SU-DHL-6 (cell line): ENCODE results near the gene LAMTOR5.

Experiments used
- H2AFZ ChIP-seq: fragments of 200-600 bp; sonication (generic); 2 replicates; pipeline ENCODE4 v1.6.1; 2014; ENCODE audit warnings: low read depth, mild to moderate bottlenecking, moderate library complexity, mixed read lengths, antibody characterized with exemption, low read length; ENCODE audit not compliant: severe bottlenecking
- H3F3A ChIP-seq: fragments of 200-600 bp; shearing (Covaris generic); 2 replicates; pipeline ENCODE4 v1.6.0; 2016; ENCODE audit warnings: antibody characterized with exemption, mild to moderate bottlenecking; ENCODE audit not compliant: insufficient read depth
- H3K27ac ChIP-seq: fragments of 200-600 bp; sonication (generic); 2 replicates; pipeline ENCODE4 v1.5.1; 2016; ENCODE audit warnings: low read depth, mild to moderate bottlenecking, low read length, moderate library complexity, mixed read lengths
- H3K27me3 ChIP-seq: fragments of 200-600 bp; sonication (generic), shearing (Covaris generic); 2 replicates; pipeline ENCODE4 v1.6.0; 2014; ENCODE audit warnings: mild to moderate bottlenecking, low read length
- H3K36me3 ChIP-seq: fragments of 200-600 bp; sonication (generic); 2 replicates; pipeline ENCODE4 v1.6.1; 2014; ENCODE audit warnings: mild to moderate bottlenecking, low read length, mixed read lengths
- H3K4me2 ChIP-seq: fragments of 300-600, 200-600 bp; shearing (Covaris generic), sonication (generic); 2 replicates; pipeline ENCODE4 v1.6.0; 2014; ENCODE audit warnings: low read length, low read depth, mild to moderate bottlenecking; ENCODE audit not compliant: poor library complexity, severe bottlenecking
- H3K4me3 ChIP-seq: fragments of 200-600 bp; sonication (generic); 2 replicates; pipeline ENCODE4 v1.5.1; 2014; ENCODE audit warnings: antibody characterized with exemption, low read length, mild to moderate bottlenecking, mixed read lengths; ENCODE audit not compliant: insufficient read depth, poor library complexity, severe bottlenecking
- H3K79me2 ChIP-seq: fragments of 200-600 bp; sonication (generic); 2 replicates; pipeline ENCODE4 v1.6.1; 2014; ENCODE audit warnings: mild to moderate bottlenecking, low read length, moderate library complexity; ENCODE audit not compliant: insufficient read depth
- H3K9ac ChIP-seq: fragments of 200-600 bp; sonication (generic); 2 replicates; pipeline ENCODE4 v1.7.0; 2014; ENCODE audit warnings: mild to moderate bottlenecking, low read length
- H3K9me2 ChIP-seq: fragments of 200-600 bp; sonication (generic); replicated peaks from 2 replicates; pipeline ENCODE4 v1.6.1; 2014; ENCODE audit warnings: low read length; ENCODE audit not compliant: insufficient read depth
- H3K9me3 ChIP-seq: fragments of 200-600 bp; sonication (generic); 2 replicates; pipeline ENCODE4 v1.6.1; 2014; ENCODE audit warnings: low read length, mixed read lengths; ENCODE audit not compliant: insufficient read depth
- H4K20me1 ChIP-seq: fragments of 200-600 bp; sonication (generic); 2 replicates; pipeline ENCODE4 v1.6.1; 2014; ENCODE audit warnings: low read depth, mild to moderate bottlenecking, antibody characterized with exemption, low read length, moderate library complexity, mixed read lengths
- EZH2phosphoT487 ChIP-seq: fragments of 200-600 bp; sonication (generic), shearing (Covaris generic); conservative IDR thresholded peaks from 2 replicates; pipeline ENCODE4 v1.6.1; 2018; ENCODE audit warnings: mild to moderate bottlenecking, antibody characterized with exemption, low read length, moderate library complexity, mixed read lengths
- TF ChIP-seq, protein P1 (sequence below): fragments of 200-600 bp; sonication (generic); IDR thresholded peaks from one replicate; pipeline ENCODE4 v1.5.1; 2017; ENCODE audit warnings: antibody characterized with exemption, mild to moderate bottlenecking, low read length, moderate library complexity; ENCODE audit not compliant: insufficient read depth, poor library complexity, severe bottlenecking

Gene LAMTOR5

DNA sequence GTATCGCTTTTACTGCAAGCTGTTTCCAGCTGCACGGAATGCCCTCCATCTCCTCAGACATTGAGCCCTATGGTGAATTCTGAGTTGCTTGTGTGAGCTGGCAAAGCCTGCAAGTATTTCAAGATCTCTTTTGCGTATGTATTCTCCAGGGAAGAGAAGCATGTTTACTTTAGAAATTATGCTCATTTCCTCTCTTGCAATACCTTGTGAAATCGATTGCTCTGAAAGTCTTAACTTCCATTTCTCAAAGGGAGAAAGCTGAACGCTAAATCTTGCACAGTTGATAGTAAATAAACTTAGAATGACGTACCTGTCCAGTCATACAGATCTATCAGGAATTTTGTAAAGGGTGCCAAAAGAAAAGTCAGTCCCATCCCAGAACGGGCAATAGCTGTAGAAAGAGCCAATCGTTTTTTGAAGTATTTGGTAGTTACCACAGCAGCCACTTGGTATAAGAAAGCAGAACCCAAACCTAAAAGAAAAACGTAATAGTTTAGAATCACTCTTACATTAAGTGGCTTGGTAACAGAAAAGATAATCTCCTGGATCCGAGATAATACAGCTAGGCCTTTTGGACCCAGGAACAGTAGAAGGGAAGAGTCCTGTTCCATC, 26.7 kb downstream of the LAMTOR5 start:
- Histone ChIP-seq H2AFZ (no peak overlapping the region), H3K9me2 (no peaks in the 10 kb centered on the region), H3K27ac (no peak overlapping the region), H3K4me3 (no peak overlapping the region), H3K4me2 (no peak overlapping the region), H3F3A (peaks cover 70% of the 10 kb centered on the region), H3K9ac (no peak overlapping the region), H3K9me3 (no peaks in the 10 kb centered on the region), H3K36me3 (peaks cover 9% of the 10 kb centered on the region; the same call in 1 of the 2 replicates), H3K79me2 (no peaks in the 10 kb centered on the region), H4K20me1 (no peaks in the 10 kb centered on the region), H3K27me3 (no peaks in the 10 kb centered on the region)
- TF ChIP-seq, protein P1, sequence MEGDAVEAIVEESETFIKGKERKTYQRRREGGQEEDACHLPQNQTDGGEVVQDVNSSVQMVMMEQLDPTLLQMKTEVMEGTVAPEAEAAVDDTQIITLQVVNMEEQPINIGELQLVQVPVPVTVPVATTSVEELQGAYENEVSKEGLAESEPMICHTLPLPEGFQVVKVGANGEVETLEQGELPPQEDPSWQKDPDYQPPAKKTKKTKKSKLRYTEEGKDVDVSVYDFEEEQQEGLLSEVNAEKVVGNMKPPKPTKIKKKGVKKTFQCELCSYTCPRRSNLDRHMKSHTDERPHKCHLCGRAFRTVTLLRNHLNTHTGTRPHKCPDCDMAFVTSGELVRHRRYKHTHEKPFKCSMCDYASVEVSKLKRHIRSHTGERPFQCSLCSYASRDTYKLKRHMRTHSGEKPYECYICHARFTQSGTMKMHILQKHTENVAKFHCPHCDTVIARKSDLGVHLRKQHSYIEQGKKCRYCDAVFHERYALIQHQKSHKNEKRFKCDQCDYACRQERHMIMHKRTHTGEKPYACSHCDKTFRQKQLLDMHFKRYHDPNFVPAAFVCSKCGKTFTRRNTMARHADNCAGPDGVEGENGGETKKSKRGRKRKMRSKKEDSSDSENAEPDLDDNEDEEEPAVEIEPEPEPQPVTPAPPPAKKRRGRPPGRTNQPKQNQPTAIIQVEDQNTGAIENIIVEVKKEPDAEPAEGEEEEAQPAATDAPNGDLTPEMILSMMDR, result no peak
- no peak for TF ChIP-seq EZH2phosphoT487

DNA sequence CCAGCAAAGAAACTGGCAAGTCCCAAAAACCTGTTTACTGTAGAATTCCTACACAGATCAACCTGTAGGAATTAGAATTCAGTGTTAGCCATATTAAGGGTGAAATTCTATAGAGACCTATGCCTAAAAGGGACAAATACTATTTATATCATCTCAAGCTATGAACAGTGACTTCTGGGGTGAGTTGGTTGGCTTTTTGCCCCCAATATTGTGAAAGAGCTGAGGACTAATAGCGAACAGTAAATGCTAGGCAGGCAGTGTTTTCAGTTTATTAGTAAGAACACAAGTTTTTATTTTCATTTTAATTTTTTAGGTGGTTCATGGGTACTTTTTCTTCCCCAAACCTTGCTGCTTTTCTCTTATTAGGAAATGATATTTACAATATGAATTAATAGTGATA, 32.0 kb downstream of the LAMTOR5 start:
- H3K27me3 ChIP-seq, result no peaks in the 10 kb centered on the region
- peaks cover 19% of the 10 kb centered on the region; the same call in 1 of the 2 replicates for H4K20me1 ChIP-seq
- H2AFZ ChIP-seq, result no peak overlapping the region
- peaks cover 47% of the 10 kb centered on the region; the same call in 1 of the 2 replicates for H3F3A ChIP-seq
- TF ChIP-seq, protein P1, result no peak
- TF ChIP-seq EZH2phosphoT487, result no peak
- H3K4me2 ChIP-seq, result no peak overlapping the region
- H3K9me3 ChIP-seq, result no peaks in the 10 kb centered on the region
- H3K9me2 ChIP-seq, result no peaks in the 10 kb centered on the region
- no peak overlapping the region for H3K4me3 ChIP-seq
- peaks cover 9% of the 10 kb centered on the region for H3K79me2 ChIP-seq
- no peak overlapping the region for H3K27ac ChIP-seq
- no peak overlapping the region for H3K9ac ChIP-seq
- H3K36me3 ChIP-seq, result peaks cover 35% of the 10 kb centered on the region; the same call in 1 of the 2 replicates

DNA sequence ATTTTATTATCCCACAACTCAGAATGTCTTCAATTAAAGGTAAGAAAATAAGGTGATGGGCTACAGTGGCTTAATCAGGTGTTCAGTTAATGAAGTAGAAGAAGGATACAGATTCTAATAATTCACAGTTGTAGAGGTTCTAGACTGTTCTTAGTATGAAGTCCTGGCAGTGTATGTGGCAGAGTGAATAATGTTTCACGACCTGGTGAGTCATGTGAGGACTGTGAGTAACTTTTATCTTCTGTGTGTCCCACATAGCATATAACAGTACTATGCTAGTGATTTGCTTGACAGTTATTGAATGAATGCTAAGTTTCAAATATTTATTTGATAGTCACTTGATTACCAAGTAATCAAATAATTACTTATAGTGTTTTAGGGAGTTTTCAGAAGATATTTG, 36.7 kb downstream of the LAMTOR5 start:
- Histone ChIP-seq H3K79me2 (peaks cover 42% of the 10 kb centered on the region), H4K20me1 (peaks cover 23% of the 10 kb centered on the region), H2AFZ (no peak overlapping the region), H3K4me2 (no peak overlapping the region), H3K9me2 (no peaks in the 10 kb centered on the region), H3K36me3 (peaks cover 38% of the 10 kb centered on the region; the same call in 1 of the 2 replicates), H3K9me3 (no peaks in the 10 kb centered on the region), H3K27ac (no peak overlapping the region), H3F3A (peaks cover 27% of the 10 kb centered on the region; the same call in 1 of the 2 replicates), H3K9ac (no peak overlapping the region), H3K4me3 (no peak overlapping the region), H3K27me3 (no peaks in the 10 kb centered on the region)
- TF ChIP-seq, protein P1, result no peak
- no peak for TF ChIP-seq EZH2phosphoT487
